ENCODE data around the gene TRMT2A.

GRCh38 chr22:20068640-20069039 lies 48.4 kb downstream of the TRMT2A start:
- TF ChIP-seq CTCF (optimal IDR thresholded peaks at IDR 0.05 in 1 of 3, IDR thresholded peaks at IDR 0.05 in 1 of 3, conservative IDR thresholded peaks at IDR 0.05 in 1 of 3; ENCODE audit: extremely low read depth in 1 of 3, insufficient read depth in 2 of 3, low read length in 3 of 3) (no peak), EZH2 (IDR thresholded peaks at IDR 0.05; ENCODE audit: low read length) (no peak)

Measured in keratinocyte (primary cell).